OCI-LY7 (cell line): ENCODE data around the gene FAM174C. TPM values are rescaled to one million over a fixed set of nuclear protein-coding genes. Genes with fewer than 3 reads are reported as not detected.

Experiments
- BruUV-seq: library from RNA; stranded (reverse); fragments of 400-500 nt; replicated peaks from 2 replicates; lab custom pipeline; 2021; lab: Mats Ljungman, UMichigan
- CTCF ChIA-PET: fragments of 300-600 bp; sonication (Branson Sonifier 250); formaldehyde crosslinking; loops from one replicate; lab custom pipeline; 2022; ENCODE audit warnings: antibody characterized with exemption; ENCODE audit not compliant: unreplicated experiment; lab: Charles Lee
- POLR2A ChIA-PET: fragments of 300-600 bp; sonication (Branson Sonifier 250); formaldehyde crosslinking; loops from one replicate; lab custom pipeline; 2022; ENCODE audit warnings: antibody characterized with exemption; lab: Charles Lee
- DNase-seq: peaks from one replicate; pipeline ENCODE4 v3.0.0-alpha.2; 2015; ENCODE audit warnings: low spot score
- H2AFZ ChIP-seq: fragments of 200-600 bp; sonication (generic), shearing (Covaris generic); 2 replicates; pipeline ENCODE4 v1.6.1; 2014; ENCODE audit warnings: mild to moderate bottlenecking, antibody characterized with exemption, low read length, moderate library complexity
- H3K27ac ChIP-seq: fragments of 200-600 bp; sonication (generic); 2 replicates; pipeline ENCODE4 v1.5.1; 2014; ENCODE audit warnings: mixed run types, low read depth, mild to moderate bottlenecking, moderate library complexity, low read length, inconsistent platforms; ENCODE audit not compliant: poor library complexity, severe bottlenecking
- H3K36me3 ChIP-seq: fragments of 200-600 bp; sonication (generic); 2 replicates; pipeline ENCODE4 v1.6.1; 2014; ENCODE audit warnings: mild to moderate bottlenecking, antibody characterized with exemption, low read length, moderate library complexity, mixed read lengths; ENCODE audit not compliant: insufficient read depth
- H3K4me1 ChIP-seq: fragments of 200-600 bp; sonication (generic); 2 replicates; pipeline ENCODE4 v1.5.1; 2014; ENCODE audit warnings: mild to moderate bottlenecking, low read length; ENCODE audit not compliant: insufficient read depth, poor library complexity, severe bottlenecking
- H3K4me2 ChIP-seq: fragments of 200-600 bp; sonication (generic); 2 replicates; pipeline ENCODE4 v1.6.1; 2014; ENCODE audit warnings: mild to moderate bottlenecking, low read length
- H3K4me3 ChIP-seq: fragments of 200-600 bp; sonication (generic); 2 replicates; pipeline ENCODE4 v1.5.1; 2014; ENCODE audit warnings: mild to moderate bottlenecking, low read depth, low read length; ENCODE audit not compliant: poor library complexity, severe bottlenecking
- H3K79me2 ChIP-seq: fragments of 200-600 bp; sonication (generic); 2 replicates; pipeline ENCODE4 v1.6.1; 2016; ENCODE audit warnings: low read depth, mild to moderate bottlenecking, low read length, moderate library complexity, mixed read lengths; ENCODE audit not compliant: insufficient read depth
- H3K9me2 ChIP-seq: fragments of 200-600 bp; sonication (generic); 2 replicates; pipeline ENCODE4 v1.6.1; 2016; ENCODE audit warnings: mild to moderate bottlenecking, low read length, mixed read lengths; ENCODE audit not compliant: insufficient read depth
- H3K9me3 ChIP-seq: fragments of 200-600 bp; sonication (generic); 2 replicates; pipeline ENCODE4 v1.6.1; 2014; ENCODE audit warnings: mild to moderate bottlenecking, mixed run types, low read length, mixed read lengths
- H4K20me1 ChIP-seq: fragments of 200-600 bp; sonication (generic); 2 replicates; pipeline ENCODE4 v1.6.1; 2014; ENCODE audit warnings: mild to moderate bottlenecking, antibody characterized with exemption, low read length, moderate library complexity, mixed read lengths; ENCODE audit not compliant: insufficient read depth
- CTCF ChIP-seq: fragments of 200-600 bp; sonication (generic); conservative IDR thresholded peaks from 2 replicates; pipeline ENCODE4 v1.5.1; 2014; ENCODE audit warnings: mild to moderate bottlenecking, antibody characterized with exemption, low read length, moderate library complexity, mixed read lengths
- EZH2phosphoT487 ChIP-seq: fragments of 200-600 bp; sonication (generic); IDR thresholded peaks from 2 replicates; pipeline ENCODE4 v1.6.1; 2018; ENCODE audit warnings: low read depth, borderline replicate concordance, mild to moderate bottlenecking, mixed run types, antibody characterized with exemption, low read length, moderate library complexity, mixed read lengths
- intact Hi-C: fragments of 100-400 bp; cut with micrococcal nuclease; formaldehyde crosslinking; loops from one replicate; pipeline ENCODE4 v1.10.0; 2022; ENCODE audit not compliant: unreplicated experiment
- total RNA-seq, 2 experiments: library from RNA; depleted of rRNA in 1 of 2; stranded (reverse); fragments of >200 nt in 1 of 2; shearing (Covaris generic) in 1 of 2; gene quantifications; 2 replicates each; pipeline ENCODE4 v1.2.3, GENCODE V29; 2014 to 2022

Gene FAM174C
- total RNA-seq, 2 experiments from 2014 or later = 53.2 to 81.5 TPM

- no peak overlapping the region for H2AFZ ChIP-seq
- H3K9me2 ChIP-seq = no peaks in the 10 kb centered on the region
- TF ChIP-seq EZH2phosphoT487 (no peak), CTCF (no peak)
- peaks cover 85% of the 10 kb centered on the region for H3K4me1 ChIP-seq
- no TSS peak for BruUV-seq
- peak overlapping the region; percentile 97 for H3K4me2 ChIP-seq
- peak; percentile 27 for DNase-seq
- POLR2A ChIA-PET = no interaction called here
- intact Hi-C loops = loop anchor here (1.0 to 10.0 kb wide), 3 partner anchors 23 to 380 kb away; partner anchors contain the start of genes CNN2, RNU6-2 and TMEM259
- H3K27ac ChIP-seq = peak overlapping the region; percentile 93
- H3K36me3 ChIP-seq = peaks cover 37% of the 10 kb centered on the region
- CTCF ChIA-PET = interaction anchor here (2.1 kb wide), 1 partner anchor 23 kb away, joined by 16 read pairs; no protein-coding TSS in a partner anchor
- H3K79me2 ChIP-seq = peaks cover 40% of the 10 kb centered on the region
- H3K9me3 ChIP-seq = no peaks in the 10 kb centered on the region
- peaks cover 3% of the 10 kb centered on the region; the same call in 1 of the 2 replicates for H4K20me1 ChIP-seq
- H3K4me3 ChIP-seq = peak overlapping the region; percentile 82
These were observed 7.7 kb upstream of the FAM174C start for GRCh38 chr19:1267477-1268225.

- peak overlapping the region; percentile 82 for H3K4me3 ChIP-seq
- peaks cover 3% of the 10 kb centered on the region; the same call in 1 of the 2 replicates for H4K20me1 ChIP-seq
- no peak for DNase-seq
These were observed 6.9 kb upstream of the FAM174C start for GRCh38 chr19:1268226-1269064.

More at GRCh38 chr19:1268226-1269064, 6.9 kb upstream of the FAM174C start:
- no peak for TF ChIP-seq CTCF
- ChIA-PET POLR2A (interaction anchor here (0.6 to 1.0 kb wide), 6 partner anchors 9 to 174 kb away, joined by 3 to 23 read pairs (median 6); partner anchors contain the start of gene GPX4), CTCF (interaction anchor here (0.5 to 2.1 kb wide), 3 partner anchors 24 to 261 kb away, joined by 3 to 16 read pairs (median 7); no protein-coding TSS in a partner anchor)
- Histone ChIP-seq H2AFZ (no peak overlapping the region), H3K9me2 (no peaks in the 10 kb centered on the region), H3K79me2 (peaks cover 37% of the 10 kb centered on the region), H3K27ac (peak overlapping the region; percentile 69), H3K4me2 (peak overlapping the region; percentile 97), H3K36me3 (peaks cover 45% of the 10 kb centered on the region), H3K9me3 (no peaks in the 10 kb centered on the region), H3K4me1 (peaks cover 85% of the 10 kb centered on the region)
- intact Hi-C loops = loop anchor here (5.0 to 10.0 kb wide), 2 partner anchors 244 to 379 kb away; partner anchors contain the start of genes CNN2, RNU6-2 and TMEM259
- BruUV-seq = no TSS peak
